Activated CD4-positive, alpha-beta memory T cell treated with anti-CD3 and anti-CD28 coated beads, Interleukin-2, amount 10 ng/mL, durations not matched to agents 7 days and 5 days (primary cell): Measurements from ENCODE around the gene PCF11. TPM values are rescaled to one million over a fixed set of nuclear protein-coding genes. Genes with fewer than 3 reads are reported as not detected.

Experiments
- CTCF ChIA-PET: fragments of 350-600 bp; sonication (Branson Sonifier 250); formaldehyde crosslinking; loops from one replicate; lab custom pipeline; 2021; ENCODE audit warnings: antibody characterized with exemption, inconsistent platforms; lab: Charles Lee
- POLR2A ChIA-PET: fragments of 350-600 bp; sonication (Branson Sonifier 250); formaldehyde crosslinking; loops from one replicate; lab custom pipeline; 2021; ENCODE audit warnings: antibody characterized with exemption; lab: Charles Lee
- DNase-seq: peaks from one replicate; pipeline ENCODE4 v3.0.0-alpha.2; 2020
- H3K27ac Mint-ChIP-seq: one replicate; pipeline ENCODE4 v1.8.0; 2021; ENCODE audit warnings: mild to moderate bottlenecking, mixed read lengths
- H3K27me3 Mint-ChIP-seq: one replicate; pipeline ENCODE4 v1.8.0; 2021; ENCODE audit warnings: mixed read lengths
- H3K36me3 Mint-ChIP-seq: one replicate; pipeline ENCODE4 v1.8.0; 2021; ENCODE audit warnings: low read depth, mixed read lengths
- H3K4me1 Mint-ChIP-seq: one replicate; pipeline ENCODE4 v1.8.0; 2021; ENCODE audit warnings: mixed read lengths
- H3K4me3 Mint-ChIP-seq: one replicate; pipeline ENCODE4 v1.8.0; 2021; ENCODE audit warnings: mild to moderate bottlenecking, mixed read lengths
- H3K9me3 Mint-ChIP-seq: one replicate; pipeline ENCODE4 v1.8.0; 2021; ENCODE audit warnings: mixed read lengths
- total RNA-seq, 2 experiments: library from RNA; stranded (reverse); gene quantifications; one replicate each; pipeline ENCODE4 v1.2.3, GENCODE V29; 2021

Gene PCF11
- total RNA-seq, 2 experiments from 2014 or later, result 74.6 to 80.0 TPM

DNA sequence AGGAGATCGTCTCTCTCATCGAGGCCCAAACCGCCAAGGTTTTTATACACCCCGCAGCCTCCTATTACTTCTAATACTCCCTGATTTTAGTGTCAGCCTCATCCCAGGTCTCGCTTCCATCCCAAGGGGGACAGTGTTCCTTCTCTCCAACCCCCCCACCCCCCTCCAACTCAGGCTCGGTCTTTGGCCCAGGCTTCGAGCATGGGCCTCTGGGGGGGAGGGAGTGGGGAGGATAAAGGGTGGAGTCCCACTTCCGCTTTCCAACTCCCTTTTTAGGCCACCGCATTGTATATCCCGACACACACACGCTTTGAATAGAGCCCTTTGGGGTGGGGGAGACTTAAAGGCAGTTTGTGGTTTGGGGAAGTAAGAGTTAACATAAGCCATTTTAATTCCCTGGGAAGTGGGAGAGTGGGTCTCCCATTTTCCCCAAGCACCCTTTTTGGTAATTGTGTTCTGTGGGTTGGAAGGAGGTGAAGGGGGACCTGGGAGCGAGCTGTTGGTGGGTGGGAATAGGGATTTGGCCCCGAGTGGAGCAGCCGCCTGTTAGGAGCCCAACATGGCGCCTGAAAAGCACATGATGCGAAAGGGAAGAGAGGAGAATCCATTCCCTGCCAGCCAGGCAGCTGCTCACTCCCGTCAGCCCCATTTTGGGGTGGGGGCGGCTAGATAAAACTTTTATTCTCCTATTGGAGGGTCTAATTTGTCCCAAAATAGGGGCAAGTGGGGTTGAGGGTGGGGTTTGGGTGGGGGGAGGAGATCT, 844 bp downstream of the PCF11 start:
- Mint-ChIP-seq H3K4me3 (peak overlapping the region; percentile 100), H3K36me3 (peaks cover 54% of the 10 kb centered on the region), H3K27me3 (no peaks in the 10 kb centered on the region), H3K4me1 (peaks cover 48% of the 10 kb centered on the region), H3K27ac (peak overlapping the region; percentile 100), H3K9me3 (no peaks in the 10 kb centered on the region)
- POLR2A ChIA-PET, result interaction anchor here (1.0 to 6.8 kb wide), 25 partner anchors 7 to 257 kb away, joined by 3 to 171 read pairs (median 11); partner anchors contain the start of genes ANKRD42, CCDC90B, DDIAS and PRCP
- CTCF ChIA-PET, result interaction anchor here (0.6 to 2.8 kb wide), 5 partner anchors 75 to 257 kb away, joined by 3 to 20 read pairs (median 4); partner anchors contain the start of genes CCDC90B, DDIAS, PRCP and RAB30
- DNase-seq, result peak; percentile 59

DNA sequence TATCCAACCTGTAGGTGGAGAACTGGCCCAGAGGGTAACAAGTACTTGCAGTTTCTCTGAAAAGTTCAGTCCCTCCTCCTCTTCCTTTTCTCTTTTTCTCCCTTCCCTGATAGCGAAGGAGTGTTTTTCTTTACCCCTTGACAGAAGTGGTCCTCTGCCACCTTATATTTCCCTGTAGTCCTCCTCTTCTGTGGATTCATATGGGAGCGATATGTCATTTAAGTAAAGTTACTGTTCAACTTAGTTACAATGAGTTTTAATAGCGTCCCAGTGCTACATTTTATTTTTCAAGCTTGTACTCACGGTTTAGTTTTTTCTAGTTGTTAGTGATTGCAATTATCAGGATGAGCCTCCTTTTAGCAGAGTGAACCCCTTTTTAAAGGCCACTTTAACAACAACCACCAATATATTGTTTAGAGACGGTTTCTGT, 1.4 kb downstream of the PCF11 start:
- H3K4me3 Mint-ChIP-seq, result peak overlapping the region; percentile 100
- no peaks in the 10 kb centered on the region for H3K27me3 Mint-ChIP-seq
- DNase-seq, result no peak
- H3K27ac Mint-ChIP-seq, result peak overlapping the region; percentile 100
- H3K4me1 Mint-ChIP-seq, result peaks cover 51% of the 10 kb centered on the region
- ChIA-PET CTCF (no interaction called here), POLR2A (interaction anchor here (1.2 to 6.8 kb wide), 10 partner anchors 10 to 258 kb away, joined by 4 to 171 read pairs (median 16); partner anchors contain the start of genes ANKRD42, CCDC90B, DDIAS and PRCP)
- no peaks in the 10 kb centered on the region for H3K9me3 Mint-ChIP-seq
- peaks cover 56% of the 10 kb centered on the region for H3K36me3 Mint-ChIP-seq

DNA sequence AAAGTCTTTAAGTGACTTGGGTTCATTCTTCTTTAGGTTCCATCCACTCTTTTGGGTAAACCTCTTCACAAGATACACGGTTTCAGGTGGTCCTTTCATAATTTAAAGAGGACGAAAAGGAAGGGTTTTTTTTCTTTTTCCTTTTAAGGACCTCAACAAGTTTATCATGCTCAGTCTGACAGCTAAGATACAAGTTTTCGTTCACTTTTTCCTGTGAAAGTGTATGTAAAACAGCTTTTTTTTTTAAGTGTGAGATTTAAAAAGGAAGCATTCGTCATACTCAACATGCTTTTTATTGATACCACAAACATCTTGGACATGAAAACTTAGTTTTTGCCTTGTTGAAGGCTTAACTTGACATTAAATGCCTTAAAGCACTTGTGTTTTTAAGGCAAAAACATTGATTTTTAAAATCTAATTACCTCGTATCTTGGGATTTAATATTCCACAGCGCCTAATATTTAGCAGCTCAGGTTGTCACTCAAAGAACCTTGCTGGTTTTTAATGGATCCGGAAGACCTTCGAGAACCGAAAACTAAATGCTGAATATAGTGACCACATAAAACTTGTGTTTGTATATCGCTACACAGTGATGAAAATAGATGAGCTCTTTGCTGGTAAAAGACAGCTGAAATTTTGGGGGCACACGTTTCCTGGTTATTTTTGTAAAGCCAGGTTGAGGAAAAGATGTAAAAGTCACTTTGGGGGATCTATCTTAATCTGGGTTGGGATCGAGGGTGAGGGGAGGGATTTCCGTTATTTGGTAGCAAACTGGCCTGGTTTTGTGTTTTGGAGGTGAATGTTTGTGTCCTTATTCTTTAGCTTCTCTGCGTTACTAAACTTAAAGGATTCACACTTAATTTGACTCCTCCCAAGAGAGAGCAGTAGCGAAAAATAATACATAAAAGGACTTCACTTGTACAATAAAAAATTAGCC, 2.3 kb downstream of the PCF11 start:
- DNase-seq, result no peak
- Mint-ChIP-seq H3K27me3 (no peaks in the 10 kb centered on the region), H3K36me3 (peaks cover 64% of the 10 kb centered on the region), H3K9me3 (no peaks in the 10 kb centered on the region), H3K4me1 (peaks cover 56% of the 10 kb centered on the region), H3K27ac (peak overlapping the region; percentile 100), H3K4me3 (peak overlapping the region; percentile 100)
- ChIA-PET POLR2A (interaction anchor here (0.6 to 6.8 kb wide), 15 partner anchors 9 to 259 kb away, joined by 3 to 171 read pairs (median 9); partner anchors contain the start of genes ANKRD42, CCDC90B, DDIAS and PRCP), CTCF (interaction anchor here (0.5 to 2.4 kb wide), 4 partner anchors 39 to 257 kb away, joined by 3 to 8 read pairs (median 4); partner anchors contain the start of genes DDIAS and RAB30)

DNA sequence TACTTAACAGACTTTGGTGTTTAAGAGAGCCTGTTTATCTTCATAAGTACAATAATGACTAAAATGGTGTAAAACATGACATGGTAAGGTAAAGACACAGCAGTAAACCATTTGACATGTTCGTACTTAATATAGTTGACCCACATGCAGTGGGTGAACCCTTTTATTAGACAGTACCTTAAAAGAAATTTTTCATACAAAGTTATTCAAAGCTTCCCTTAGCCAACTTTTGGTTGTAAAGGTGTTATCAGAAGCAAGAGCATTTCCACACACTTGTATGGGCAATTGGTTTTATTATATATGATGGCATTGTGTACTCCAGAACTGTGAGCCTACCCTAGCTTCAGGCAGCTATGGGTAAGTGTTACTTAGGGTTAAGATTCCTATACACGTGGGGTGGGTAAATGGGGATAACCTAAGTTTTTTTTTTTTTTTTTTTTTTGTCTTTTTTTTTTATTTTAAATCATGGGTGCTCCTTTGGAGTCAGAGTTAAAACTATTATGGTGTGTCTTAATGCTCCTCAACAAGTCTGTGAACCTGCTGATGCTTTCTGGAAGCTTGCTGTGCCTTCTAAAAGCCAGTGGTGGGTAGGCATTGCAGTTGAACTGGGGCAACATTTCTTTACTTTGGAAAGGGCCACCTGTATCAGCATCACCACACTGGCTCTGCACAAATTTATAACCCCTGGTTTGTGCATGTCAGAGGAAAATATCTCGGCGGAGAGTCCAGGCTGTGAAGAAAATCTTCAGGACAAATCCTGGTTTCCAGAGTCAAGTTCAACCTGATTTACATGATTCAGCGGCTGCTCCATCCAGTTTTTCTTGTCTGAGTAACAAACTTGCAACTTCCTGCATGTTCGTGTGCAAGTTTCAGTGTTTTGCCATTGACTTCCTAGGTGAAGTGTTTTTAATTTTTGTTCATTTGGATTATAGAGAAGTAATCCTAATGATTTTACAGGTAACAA, 3.3 kb downstream of the PCF11 start:
- peak overlapping the region; percentile 100 for H3K4me3 Mint-ChIP-seq
- ChIA-PET POLR2A (interaction anchor here (0.6 to 6.8 kb wide), 15 partner anchors 8 to 260 kb away, joined by 3 to 171 read pairs (median 7); partner anchors contain the start of genes CCDC90B, DDIAS, PRCP and RAB30), CTCF (interaction anchor here (0.5 to 2.4 kb wide), 5 partner anchors 39 to 258 kb away, joined by 3 to 8 read pairs (median 3); partner anchors contain the start of genes DDIAS and RAB30)
- peaks cover 54% of the 10 kb centered on the region for H3K4me1 Mint-ChIP-seq
- peak overlapping the region; percentile 100 for H3K27ac Mint-ChIP-seq
- H3K36me3 Mint-ChIP-seq, result peaks cover 71% of the 10 kb centered on the region
- DNase-seq, result no peak
- H3K27me3 Mint-ChIP-seq, result no peaks in the 10 kb centered on the region
- H3K9me3 Mint-ChIP-seq, result no peaks in the 10 kb centered on the region

DNA sequence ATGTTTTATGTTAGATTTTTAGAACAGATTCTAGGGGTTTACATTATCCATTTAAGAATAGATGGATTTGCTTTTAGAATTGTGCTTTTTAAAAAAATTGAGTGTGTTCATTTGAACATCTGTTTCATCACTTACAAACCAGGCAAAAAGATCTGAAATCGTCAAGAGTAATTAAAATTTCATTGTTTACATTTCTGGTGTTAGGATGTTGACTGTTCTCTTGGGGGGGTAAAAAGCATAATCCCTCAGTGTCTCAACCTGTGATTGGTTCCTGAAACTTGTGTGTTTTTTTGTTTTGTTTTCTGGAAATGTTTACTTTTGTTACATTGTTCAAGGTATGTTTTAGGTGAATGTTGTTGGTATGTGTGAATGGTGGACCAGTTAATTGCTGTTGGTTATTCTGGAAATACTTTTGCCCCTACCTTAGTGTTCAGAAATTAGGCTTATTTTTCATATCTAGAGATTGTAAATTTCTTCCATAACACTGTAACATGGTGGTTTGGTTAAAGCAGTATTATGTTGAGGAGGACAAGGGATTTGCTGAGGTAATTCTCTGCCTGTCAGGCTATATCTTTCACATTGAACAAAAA, 4.8 kb downstream of the PCF11 start:
- no peaks in the 10 kb centered on the region for H3K27me3 Mint-ChIP-seq
- no peaks in the 10 kb centered on the region for H3K9me3 Mint-ChIP-seq
- peaks cover 84% of the 10 kb centered on the region for H3K36me3 Mint-ChIP-seq
- H3K27ac Mint-ChIP-seq, result peak overlapping the region; percentile 60
- POLR2A ChIA-PET, result interaction anchor here (1.0 to 6.6 kb wide), 5 partner anchors 11 to 99 kb away, joined by 3 to 171 read pairs (median 4); partner anchors contain the start of gene RAB30
- peak overlapping the region; percentile 57 for H3K4me3 Mint-ChIP-seq
- no peak for DNase-seq
- CTCF ChIA-PET, result interaction anchor here (0.7 to 2.4 kb wide), 3 partner anchors 32 to 295 kb away, joined by 3 to 8 read pairs (median 4); partner anchors contain the start of genes ANKRD42 and DDIAS
- peaks cover 59% of the 10 kb centered on the region for H3K4me1 Mint-ChIP-seq

DNA sequence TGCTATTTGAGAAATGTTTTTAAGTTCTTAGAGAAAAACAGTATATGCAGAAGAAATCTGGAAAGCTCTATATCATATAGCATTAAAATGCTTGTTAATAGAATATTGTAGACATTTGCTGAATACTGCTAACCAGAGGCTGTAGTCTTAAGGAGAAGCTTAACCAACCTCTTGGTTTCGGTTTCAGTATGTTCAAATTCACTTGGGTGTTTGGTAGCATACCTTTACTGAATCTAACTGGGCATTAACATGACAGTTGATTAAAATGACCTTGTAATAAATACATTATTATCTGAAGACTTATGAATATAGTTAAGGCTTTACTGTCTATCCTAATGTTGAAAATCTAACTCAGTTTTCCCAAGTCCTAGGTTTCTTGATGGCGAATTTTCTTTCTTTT, 5.4 kb downstream of the PCF11 start:
- peak overlapping the region; percentile 57 for H3K4me3 Mint-ChIP-seq
- ChIA-PET POLR2A (interaction anchor here (1.0 to 1.4 kb wide), 2 partner anchors 18 to 261 kb away, joined by 4 read pairs; partner anchors contain the start of gene DDIAS), CTCF (interaction anchor here (1.5 kb wide), 1 partner anchor 31 kb away, joined by 4 read pairs; the partner anchor contains the start of gene ANKRD42)
- peaks cover 83% of the 10 kb centered on the region for H3K36me3 Mint-ChIP-seq
- H3K27me3 Mint-ChIP-seq, result no peaks in the 10 kb centered on the region
- no peaks in the 10 kb centered on the region for H3K9me3 Mint-ChIP-seq
- peaks cover 61% of the 10 kb centered on the region for H3K4me1 Mint-ChIP-seq
- no peak for DNase-seq
- no peak overlapping the region for H3K27ac Mint-ChIP-seq

DNA sequence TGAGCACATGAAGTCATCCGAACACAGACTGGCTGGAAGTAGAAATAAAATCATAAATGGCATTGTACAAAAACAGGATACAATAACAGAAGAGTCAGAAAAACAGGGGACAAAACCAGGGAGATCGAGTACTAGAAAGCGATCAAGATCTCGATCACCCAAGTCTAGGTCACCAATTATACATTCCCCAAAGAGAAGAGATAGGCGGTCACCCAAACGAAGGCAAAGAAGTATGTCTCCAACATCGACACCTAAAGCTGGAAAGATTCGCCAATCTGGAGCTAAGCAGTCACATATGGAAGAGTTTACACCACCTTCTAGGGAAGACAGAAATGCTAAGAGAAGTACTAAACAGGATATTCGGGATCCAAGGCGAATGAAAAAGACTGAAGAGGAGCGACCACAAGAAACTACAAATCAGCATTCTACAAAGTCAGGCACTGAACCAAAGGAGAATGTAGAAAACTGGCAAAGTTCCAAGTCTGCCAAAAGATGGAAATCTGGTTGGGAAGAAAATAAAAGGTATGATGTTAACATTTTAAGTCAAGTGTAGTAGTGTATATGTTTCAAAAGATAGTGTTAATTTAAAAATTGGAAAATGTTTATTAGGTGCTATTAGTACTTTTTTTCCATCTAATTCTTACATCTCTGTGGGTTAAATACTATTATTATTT, 9.4 kb downstream of the PCF11 start:
- CTCF ChIA-PET, result no interaction called here
- Mint-ChIP-seq H3K27me3 (no peaks in the 10 kb centered on the region), H3K4me1 (peaks cover 79% of the 10 kb centered on the region), H3K4me3 (no peak overlapping the region), H3K36me3 (peaks cover 86% of the 10 kb centered on the region), H3K9me3 (no peaks in the 10 kb centered on the region), H3K27ac (no peak overlapping the region)
- no peak for DNase-seq
- POLR2A ChIA-PET, result interaction anchor here (1.1 to 2.5 kb wide), 3 partner anchors 10 to 23 kb away, joined by 3 to 11 read pairs (median 3); partner anchors contain the start of gene PCF11

DNA sequence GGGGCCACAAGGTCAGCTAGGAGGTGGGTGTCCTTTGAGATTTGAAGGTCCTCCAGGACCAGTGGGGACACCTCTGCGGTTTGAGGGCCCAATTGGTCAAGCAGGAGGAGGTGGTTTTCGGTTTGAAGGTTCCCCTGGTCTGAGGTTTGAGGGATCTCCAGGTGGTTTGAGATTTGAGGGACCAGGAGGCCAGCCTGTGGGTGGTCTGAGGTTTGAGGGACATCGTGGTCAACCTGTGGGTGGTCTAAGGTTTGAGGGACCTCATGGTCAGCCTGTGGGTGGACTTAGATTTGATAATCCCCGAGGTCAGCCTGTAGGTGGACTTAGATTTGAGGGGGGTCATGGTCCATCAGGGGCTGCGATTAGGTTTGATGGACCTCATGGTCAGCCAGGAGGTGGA, 11.8 kb downstream of the PCF11 start:
- CTCF ChIA-PET, result no interaction called here
- POLR2A ChIA-PET, result interaction anchor here (1.7 to 1.9 kb wide), 2 partner anchors 9 to 12 kb away, joined by 6 to 7 read pairs; partner anchors contain the start of gene PCF11
- Mint-ChIP-seq H3K4me1 (peaks cover 78% of the 10 kb centered on the region), H3K27me3 (no peaks in the 10 kb centered on the region), H3K36me3 (peaks cover 86% of the 10 kb centered on the region), H3K9me3 (no peaks in the 10 kb centered on the region), H3K27ac (peak overlapping the region; percentile 31), H3K4me3 (no peak overlapping the region)
- no peak for DNase-seq

DNA sequence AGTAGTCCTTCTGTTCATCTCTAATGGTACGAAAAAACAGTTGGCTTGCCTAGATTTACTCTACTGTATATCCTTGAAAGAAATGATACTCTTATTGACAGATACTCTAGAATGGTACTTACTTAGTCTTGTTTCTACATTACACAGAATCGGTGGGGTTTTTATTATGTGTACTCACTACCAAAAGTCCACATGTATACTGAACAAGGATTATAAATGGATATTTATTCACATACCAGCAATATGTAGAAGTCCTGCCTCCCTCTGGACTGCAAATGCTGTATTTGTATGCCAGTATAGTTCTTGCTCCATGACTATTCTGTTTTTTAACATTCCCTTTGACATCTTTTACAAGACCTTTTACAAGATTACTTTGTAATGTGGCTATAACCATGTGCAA, 13.9 kb downstream of the PCF11 start:
- ChIA-PET CTCF (no interaction called here), POLR2A (interaction anchor here (5.1 kb wide), 1 partner anchor 13 kb away, joined by 42 read pairs; the partner anchor contains the start of gene PCF11)
- Mint-ChIP-seq H3K4me3 (no peak overlapping the region), H3K36me3 (peaks cover 80% of the 10 kb centered on the region), H3K27me3 (no peaks in the 10 kb centered on the region), H3K4me1 (peaks cover 78% of the 10 kb centered on the region), H3K27ac (no peak overlapping the region), H3K9me3 (no peaks in the 10 kb centered on the region)
- DNase-seq, result no peak

DNA sequence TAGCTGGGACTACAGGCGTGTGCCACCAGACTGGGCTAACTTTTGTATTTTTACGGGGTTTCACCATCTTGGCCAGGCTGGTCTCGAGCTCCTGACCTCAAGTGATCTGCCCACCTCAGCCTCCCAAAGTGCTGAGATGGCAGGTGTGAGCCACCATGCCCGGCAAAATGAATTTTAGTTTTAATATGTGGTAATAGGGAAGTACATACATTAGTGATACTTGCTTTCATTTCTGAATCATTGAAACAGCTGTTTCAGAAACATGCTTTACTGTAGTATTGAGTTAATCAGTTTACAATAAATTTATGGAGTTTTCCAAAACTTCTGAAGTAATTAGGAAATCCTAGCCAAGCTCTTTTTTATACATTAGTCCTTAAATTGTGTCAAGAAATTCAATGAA, 15.6 kb downstream of the PCF11 start:
- ChIA-PET POLR2A (interaction anchor here (1.1 to 5.1 kb wide), 2 partner anchors 12 to 15 kb away, joined by 3 to 42 read pairs; partner anchors contain the start of gene PCF11), CTCF (interaction anchor here (1.0 to 1.4 kb wide), 2 partner anchors 9 kb away, joined by 3 to 4 read pairs; no protein-coding TSS in a partner anchor)
- Mint-ChIP-seq H3K36me3 (peaks cover 80% of the 10 kb centered on the region), H3K4me3 (no peak overlapping the region), H3K9me3 (no peaks in the 10 kb centered on the region), H3K4me1 (peaks cover 77% of the 10 kb centered on the region), H3K27me3 (no peaks in the 10 kb centered on the region), H3K27ac (no peak overlapping the region)
- no peak for DNase-seq
